Stomach (tissue), 9 donors: Measurements from ENCODE around the gene RUFY1. TPM values are rescaled to one million over a fixed set of nuclear protein-coding genes. Genes with fewer than 3 reads are reported as not detected.
A peak's percentile ranks its signal among the peaks of the same experiment; 100 is the strongest.

Experiments
- DNase-seq, 2 donors: peaks; one replicate each; pipeline versions ENCODE4 v3.0.0 to v3.0.0-alpha.2; 2013 to 2019
- H3K27ac ChIP-seq, 5 donors: fragments of 200-600 bp in 4 of 5; sonication (generic) in 4 of 5; one replicate each; pipeline ENCODE4 v1.5.1; 2013 to 2019; ENCODE audit warnings: mild to moderate bottlenecking in 1 of 5, moderate library complexity in 1 of 5
- H3K27me3 ChIP-seq, 3 donors: fragments of 200-600 bp; sonication (generic); one replicate each; pipeline ENCODE4 v1.5.1; 2017 to 2019; ENCODE audit warnings: mixed run types in 1 of 3
- H3K36me3 ChIP-seq, 4 donors: fragments of 200-600 bp; sonication (generic); 1 replicate in 3 of 4; 2 replicates in 1 of 4; pipeline ENCODE4 v1.5.1; 2016 to 2019
- H3K4me1 ChIP-seq, 4 donors: fragments of 200-600 bp; sonication (generic); one replicate each; pipeline ENCODE4 v1.5.1; 2016 to 2019
- H3K4me3 ChIP-seq, 4 donors: fragments of 200-600 bp; sonication (generic) in 3 of 4; one replicate each; pipeline ENCODE4 v1.5.1; 2016 to 2019; ENCODE audit warnings: mild to moderate bottlenecking in 1 of 4
- H3K9me3 ChIP-seq, 4 donors: fragments of 200-600 bp; sonication (generic); one replicate each; pipeline ENCODE4 v1.5.1; 2016 to 2019
- CTCF ChIP-seq, 7 experiments: fragments of 450-650 bp in 4 of 7; fragments of 200-600 bp in 3 of 7; sonication (generic) in 3 of 7; IDR thresholded peaks; one replicate each; pipeline ENCODE4 v1.5.1; 2016 to 2019; ENCODE audit warnings: antibody characterized with exemption in 7 of 7, control low read depth in 2 of 7, mild to moderate bottlenecking in 1 of 7
- EP300 ChIP-seq: sonication (generic); formaldehyde crosslinking; IDR thresholded peaks from one replicate; pipeline ENCODE4 v1.6.1; 2017; ENCODE audit warnings: antibody characterized with exemption
- POLR2A ChIP-seq, 4 donors: fragments of 450-650 bp; IDR thresholded peaks; one replicate each; pipeline ENCODE4 v1.6.1; 2016; ENCODE audit warnings: antibody characterized with exemption in 4 of 4, control low read depth in 2 of 4, mild to moderate bottlenecking in 1 of 4, moderate library complexity in 1 of 4
- POLR2AphosphoS5 ChIP-seq, 3 donors: sonication (generic); formaldehyde crosslinking; IDR thresholded peaks; one replicate each; pipeline ENCODE4 v1.6.1; 2016; ENCODE audit warnings: antibody characterized with exemption in 3 of 3
- WGBS, 5 donors: extraction: QIAGEN DNeasy Blood & Tissue Kit in 3 of 5; methylation state at CpG; one replicate each; pipeline versions ENCODE4 v1.1.5 to v1.1.7; 2013 to 2018; 5-methylcytosine and 5-hydroxymethylcytosine counted together
- intact Hi-C: fragments of 100-400 bp; cut with DNase I; formaldehyde crosslinking; loops from one replicate; pipeline ENCODE4 v1.15.1; 2023; ENCODE audit warnings: low total_unique reads
- polyA plus RNA-seq, 3 donors: library from polyadenylated mRNA; stranded (reverse); fragments of 200-250 nt; gene quantifications; one replicate each; pipeline ENCODE4 v1.2.3, GENCODE V29; 2013
- total RNA-seq, 5 donors: library from RNA; depleted of rRNA; stranded (reverse); fragments of >200 nt; gene quantifications; one replicate each; pipeline versions ENCODE4 v1.1.0 to v1.2.3, GENCODE V29; 2014 to 2016
- donor health status: healthy with polysubstance abuse.
- donor health status: Bipolar disorder and iron deficiency.
- donor health status: healthy.

The RUFY1 gene
- total and polyA plus RNA-seq, 8 donors = 26.0 to 128 (median 41.8) TPM

- H3K36me3 ChIP-seq = no peaks in the 10 kb centered on the region
- DNase-seq = no peak
- peaks cover 0 to 12% (median 10%) of the 10 kb centered on the region in 3 donors for H3K27me3 ChIP-seq
- intact Hi-C loops = no loop called here
- H3K4me1 ChIP-seq = peaks cover 0 to 13% (median 4%) of the 10 kb centered on the region in 4 donors
- no peaks in the 10 kb centered on the region for H3K9me3 ChIP-seq
- TF ChIP-seq POLR2A (IDR thresholded peaks at IDR 0.05) (no peak), POLR2AphosphoS5 (IDR thresholded peaks at IDR 0.05) (no peak), CTCF (IDR thresholded peaks at IDR 0.05) (no peak), EP300 (no peak)
- H3K4me3 ChIP-seq = no peak overlapping the region
- WGBS, 5 donors = 57 to 75% (median 66%) methylated on average over 1 of the region's 1 CpG
- no peak overlapping the region for H3K27ac ChIP-seq
These were observed 23.4 kb upstream of the RUFY1 start for GRCh38 chr5:179526978-179527377.

GRCh38 chr5:179530069-179530998 lies 20.0 kb upstream of the RUFY1 start:
- DNase-seq = peak; percentile 62 to 89
- Histone ChIP-seq H3K4me3 (peak overlapping the region; percentile 42 to 52 (median 47)), H3K27ac (peak overlapping the region; percentile 44 to 76 (median 59)), H3K4me1 (peaks cover 0 to 19% (median 11%) of the 10 kb centered on the region in 4 donors), H3K9me3 (no peaks in the 10 kb centered on the region), H3K36me3 (no peaks in the 10 kb centered on the region), H3K27me3 (peaks cover 0 to 12% (median 10%) of the 10 kb centered on the region in 3 donors)
- WGBS, 5 donors = 27 to 38% (median 28%) methylated on average over 41 to 65 of the region's 65 CpGs
- intact Hi-C loops = no loop called here
- TF ChIP-seq EP300 (no peak), POLR2A (IDR thresholded peaks at IDR 0.05) (no peak), POLR2AphosphoS5 (IDR thresholded peaks at IDR 0.05) (peak in 1 of 3 donors; percentile 60), CTCF (IDR thresholded peaks at IDR 0.05) (peak in 1 of 7 experiments; percentile 17)

GRCh38 chr5:179533024-179533423 lies 17.3 kb upstream of the RUFY1 start:
- TF ChIP-seq CTCF (IDR thresholded peaks at IDR 0.05) (no peak), POLR2AphosphoS5 (IDR thresholded peaks at IDR 0.05) (no peak), EP300 (no peak), POLR2A (IDR thresholded peaks at IDR 0.05) (no peak)
- no peak overlapping the region for H3K27ac ChIP-seq
- intact Hi-C loops = no loop called here
- peaks cover 0 to 12% (median 10%) of the 10 kb centered on the region in 3 donors for H3K27me3 ChIP-seq
- 78 to 99% (median 91%) methylated on average over 6 of the region's 6 CpGs for WGBS, 5 donors
- no peaks in the 10 kb centered on the region for H3K9me3 ChIP-seq
- no peaks in the 10 kb centered on the region for H3K36me3 ChIP-seq
- DNase-seq = no peak
- H3K4me3 ChIP-seq = no peak overlapping the region
- peaks cover 0 to 19% (median 11%) of the 10 kb centered on the region in 4 donors for H3K4me1 ChIP-seq

- no peak overlapping the region for H3K27ac ChIP-seq
- WGBS, 5 donors = 90 to 97% (median 94%) methylated on average over 5 of the region's 5 CpGs
These were observed 16.4 kb upstream of the RUFY1 start for GRCh38 chr5:179533907-179534306.

More at GRCh38 chr5:179533907-179534306, 16.4 kb upstream of the RUFY1 start:
- TF ChIP-seq POLR2AphosphoS5 (IDR thresholded peaks at IDR 0.05) (no peak), EP300 (no peak), CTCF (IDR thresholded peaks at IDR 0.05) (no peak), POLR2A (IDR thresholded peaks at IDR 0.05) (no peak)
- H3K27me3 ChIP-seq = peaks cover 0 to 12% (median 10%) of the 10 kb centered on the region in 3 donors
- no peak for DNase-seq
- no peak overlapping the region for H3K4me3 ChIP-seq
- intact Hi-C loops = no loop called here
- H3K9me3 ChIP-seq = no peaks in the 10 kb centered on the region
- H3K4me1 ChIP-seq = peaks cover 0 to 19% (median 11%) of the 10 kb centered on the region in 4 donors
- no peaks in the 10 kb centered on the region for H3K36me3 ChIP-seq
